EL (cell line): ENCODE measurements around the gene ARHGAP15.
"Not testable (repeated sequence)": the region's sequence is repeated elsewhere in the genome, so short reads cannot be mapped to it uniquely, and the experiment has no call there.

Experiments used
- DNase-seq: peaks from one replicate; pipeline ENCODE4 v3.0.0-alpha.2; 2016

Gene ARHGAP15

GRCh38 chr2:143128681-143129580 is at the start of gene ARHGAP15:
Gene ARHGAP15, plus strand, starts transcription at chr2:143129419.
- DNase-seq = no peak

- DNase-seq = no peak
These were observed 47.6 kb upstream of the ARHGAP15 start for GRCh38 chr2:143081616-143082015.

DNA sequence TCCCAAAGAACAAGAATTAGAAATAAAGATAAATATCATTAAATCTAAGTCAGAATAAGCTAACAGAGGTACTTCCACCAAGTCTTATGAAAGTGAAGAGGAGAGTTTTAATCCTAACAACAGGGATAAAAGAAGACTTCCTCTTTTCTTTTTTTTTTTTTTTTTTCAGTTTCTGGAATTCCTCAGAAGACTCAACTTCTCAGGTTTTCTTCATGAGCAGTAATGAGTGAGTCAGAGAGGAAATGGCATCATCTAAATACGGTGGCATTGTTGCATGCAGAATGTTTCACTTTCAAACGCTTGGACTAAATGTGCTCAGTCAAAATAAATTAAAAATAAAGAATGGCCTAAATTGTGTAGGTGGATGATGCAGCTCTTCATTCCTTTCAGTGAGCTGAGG is 45.6 kb upstream of the ARHGAP15 start:
- peak; percentile 74 for DNase-seq

DNA sequence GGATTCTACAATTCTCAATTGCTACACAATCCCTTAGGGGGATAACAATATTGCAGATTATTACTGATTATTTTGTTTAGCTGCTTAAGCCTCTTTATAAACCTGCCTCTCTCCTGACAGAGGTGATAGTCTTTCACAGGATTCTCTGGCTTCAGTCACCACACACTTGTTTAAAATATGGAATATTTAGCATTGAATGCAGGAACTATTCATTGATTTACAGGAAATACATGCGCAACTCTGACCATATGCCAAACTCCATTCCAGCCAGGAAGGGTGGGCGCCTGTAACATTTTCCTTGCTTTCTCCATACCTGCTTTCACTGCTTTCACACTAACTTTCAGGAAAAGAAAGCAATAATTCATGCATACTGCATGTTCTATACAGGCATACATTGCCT is 44.8 kb upstream of the ARHGAP15 start:
- DNase-seq = no peak

DNA sequence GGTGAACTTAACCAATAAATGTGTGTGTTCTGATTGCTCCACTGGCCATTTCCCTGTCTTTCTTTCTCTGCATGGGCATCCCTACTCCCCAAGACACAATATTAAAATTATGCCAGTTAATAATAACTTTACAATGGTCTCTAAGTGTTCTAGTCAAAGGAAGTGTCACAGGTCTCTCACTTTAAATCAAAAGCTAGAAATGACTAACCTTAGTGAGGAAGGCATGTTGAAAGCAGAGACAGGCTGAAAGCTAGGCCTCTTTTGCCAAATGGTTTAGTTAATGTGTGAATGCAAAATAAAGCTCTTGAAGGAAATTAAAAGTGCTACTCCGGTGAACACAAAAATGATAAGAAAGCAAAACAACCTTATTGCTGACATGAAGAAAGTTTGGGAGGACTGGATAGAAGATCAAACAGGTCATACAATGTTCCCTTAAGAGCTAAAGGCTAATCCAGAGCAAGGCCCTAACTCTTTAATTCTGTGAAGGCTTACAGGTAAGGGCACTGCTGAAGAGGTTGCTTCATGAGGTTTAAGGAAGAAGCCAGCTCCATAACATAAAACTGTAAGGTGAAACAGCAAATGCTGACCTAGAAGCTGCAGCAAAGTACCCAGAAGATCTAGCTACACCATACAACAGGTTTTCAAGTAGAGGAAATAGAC is 44.0 kb upstream of the ARHGAP15 start:
- no peak for DNase-seq

DNA sequence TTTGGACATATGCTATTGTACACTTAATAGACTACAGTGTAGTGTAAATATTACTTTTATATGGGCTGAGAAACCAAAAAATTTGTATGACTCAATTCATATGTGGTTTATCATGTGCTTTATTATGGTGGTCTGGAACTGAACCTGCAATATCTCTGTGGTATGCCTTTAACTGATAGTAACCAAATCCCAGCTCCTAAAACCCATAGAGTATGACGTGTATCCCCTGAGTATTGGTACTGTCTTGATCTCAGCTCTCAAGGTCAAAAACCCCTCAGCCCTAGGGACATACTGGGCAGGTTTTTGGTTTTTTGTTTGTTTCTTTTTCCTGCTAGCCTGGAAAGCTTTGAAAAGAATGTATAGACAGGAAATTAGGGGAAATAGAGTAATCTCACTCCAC is 42.2 kb upstream of the ARHGAP15 start:
- no peak for DNase-seq

- DNase-seq = no peak
These were observed 40.8 kb upstream of the ARHGAP15 start for GRCh38 chr2:143088388-143088787.

- DNase-seq = not testable (repeated sequence)
These were observed 39.7 kb upstream of the ARHGAP15 start for GRCh38 chr2:143089520-143089919.

DNA sequence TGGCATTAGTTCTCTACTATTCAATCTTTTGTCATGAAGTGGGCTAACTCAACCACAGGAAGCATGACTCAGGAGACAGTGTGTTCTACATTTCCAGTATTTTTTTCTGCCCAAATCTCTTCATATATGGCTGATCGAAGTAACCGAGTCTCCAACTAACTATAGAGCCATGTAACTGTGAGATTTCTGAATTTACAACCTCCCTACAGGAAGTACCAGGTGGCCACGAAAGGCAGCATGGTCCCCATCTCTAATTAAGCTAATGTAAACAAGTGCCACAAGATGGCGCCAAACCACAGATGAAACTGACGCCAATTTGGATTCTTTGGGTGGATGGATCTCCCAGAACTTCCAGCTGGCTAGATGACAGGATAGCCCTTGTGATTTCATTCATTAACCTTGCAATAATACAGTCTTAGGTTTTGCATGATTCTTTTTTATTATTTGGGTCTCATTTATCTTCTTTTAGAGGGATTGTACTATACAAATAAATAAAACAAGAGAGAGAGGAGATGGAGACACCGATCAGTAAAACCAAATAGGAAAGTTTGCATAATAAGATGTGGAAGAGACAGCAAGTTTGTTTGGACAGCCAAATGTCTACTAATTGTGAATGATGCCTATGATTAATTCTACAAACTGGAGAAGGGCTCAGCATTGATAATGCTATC is 18.3 kb upstream of the ARHGAP15 start:
- peak; percentile 62 for DNase-seq

DNA sequence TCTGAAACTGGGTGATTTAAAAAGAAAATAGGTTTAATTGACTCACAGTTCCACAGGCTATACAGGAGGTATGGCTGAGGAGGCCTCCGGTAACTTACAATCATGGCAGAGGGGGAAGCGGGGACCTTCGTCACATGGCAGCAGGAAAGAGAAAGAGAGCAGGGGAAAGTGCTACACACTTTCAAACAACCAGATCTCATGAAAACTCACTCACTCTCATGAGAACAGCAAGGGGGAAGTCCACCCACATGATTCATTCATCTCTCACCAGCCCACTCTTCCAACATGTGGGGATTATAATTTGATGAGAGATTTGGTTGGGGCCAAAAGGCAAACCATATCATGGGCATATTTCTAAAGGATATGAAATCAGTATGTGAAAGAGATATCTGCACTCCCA is 12.0 kb upstream of the ARHGAP15 start:
- DNase-seq = no peak

DNA sequence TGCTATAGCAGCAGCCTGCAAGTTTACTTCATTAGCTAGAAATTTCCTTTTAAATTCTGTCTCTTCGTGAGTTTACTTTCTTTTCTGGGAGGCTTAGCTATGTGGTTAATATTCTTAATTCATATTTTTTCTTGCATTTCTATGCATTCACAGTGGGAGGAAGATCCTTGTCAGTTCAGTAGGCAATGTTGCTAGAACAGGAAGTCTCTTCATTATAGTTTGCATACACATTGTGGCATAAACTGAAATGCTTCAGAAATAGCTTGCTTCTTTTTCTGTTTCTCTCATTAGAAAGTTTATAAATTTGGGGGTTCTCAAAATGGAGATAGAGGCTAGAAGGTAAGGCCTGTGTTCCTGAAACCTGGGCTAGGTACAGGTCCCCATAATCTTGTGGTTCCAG is 8.1 kb upstream of the ARHGAP15 start:
- DNase-seq = no peak

GRCh38 chr2:143121957-143122356 is 7.3 kb upstream of the ARHGAP15 start:
- DNase-seq = no peak

DNA sequence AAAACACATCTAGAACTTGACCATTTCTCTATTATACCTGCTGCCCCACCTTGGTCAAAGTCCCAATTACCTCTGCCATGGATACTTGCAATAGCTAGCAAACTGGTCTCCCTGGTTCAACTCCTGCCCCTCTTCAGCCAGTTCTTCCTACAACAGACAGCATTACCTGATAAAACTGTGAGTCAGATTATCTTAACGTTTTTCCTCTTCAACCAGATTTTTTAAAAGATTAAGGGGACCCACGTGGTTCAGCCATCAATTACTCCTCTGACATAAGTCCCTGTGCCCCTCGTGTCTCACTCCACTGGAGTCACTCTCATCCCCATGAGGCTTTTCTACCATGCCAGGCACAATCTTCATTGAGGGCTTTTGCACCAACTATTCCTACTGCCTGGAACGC is 5.3 kb upstream of the ARHGAP15 start:
- no peak for DNase-seq

DNA sequence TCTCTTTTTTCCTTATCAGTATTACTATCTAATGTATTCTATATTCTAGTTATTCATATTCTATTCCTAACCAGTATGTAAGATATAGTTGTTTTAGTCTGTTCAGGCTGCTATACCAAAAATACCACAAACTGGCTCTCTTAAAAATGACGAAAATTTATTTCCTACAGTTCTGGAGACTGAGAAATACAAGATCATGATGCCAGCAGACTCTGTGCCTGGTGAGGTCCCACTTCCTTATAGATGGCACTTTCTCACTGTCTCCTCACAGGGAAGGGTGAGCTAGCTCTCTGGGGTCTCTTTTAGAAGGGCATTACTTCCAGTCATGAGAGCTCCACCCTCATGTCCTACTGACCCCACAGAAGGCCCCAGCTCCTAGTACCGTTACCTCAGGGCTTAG is 4.8 kb upstream of the ARHGAP15 start:
- no peak for DNase-seq

DNA sequence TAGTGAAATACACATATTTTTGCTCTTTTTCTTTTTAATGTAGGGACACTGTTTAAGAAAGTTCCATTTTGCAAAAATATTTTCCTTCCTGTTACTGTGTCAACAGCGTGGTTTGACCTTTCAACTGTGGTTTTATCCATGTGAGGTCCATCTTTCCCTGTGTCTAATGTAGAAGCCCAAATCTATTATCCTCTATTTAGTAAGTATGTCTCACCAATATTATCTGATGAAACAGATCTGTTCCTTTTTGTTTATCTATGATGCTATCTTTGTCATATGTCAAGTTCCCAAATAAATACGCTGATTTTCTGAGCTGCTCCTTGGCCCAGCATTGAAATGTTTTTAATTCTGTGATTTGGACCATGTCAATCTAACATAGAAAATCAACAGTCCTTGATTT is 3.5 kb upstream of the ARHGAP15 start:
- no peak for DNase-seq

- no peak for DNase-seq
These were observed 3.1 kb downstream of the ARHGAP15 start for GRCh38 chr2:143132355-143132754.

DNA sequence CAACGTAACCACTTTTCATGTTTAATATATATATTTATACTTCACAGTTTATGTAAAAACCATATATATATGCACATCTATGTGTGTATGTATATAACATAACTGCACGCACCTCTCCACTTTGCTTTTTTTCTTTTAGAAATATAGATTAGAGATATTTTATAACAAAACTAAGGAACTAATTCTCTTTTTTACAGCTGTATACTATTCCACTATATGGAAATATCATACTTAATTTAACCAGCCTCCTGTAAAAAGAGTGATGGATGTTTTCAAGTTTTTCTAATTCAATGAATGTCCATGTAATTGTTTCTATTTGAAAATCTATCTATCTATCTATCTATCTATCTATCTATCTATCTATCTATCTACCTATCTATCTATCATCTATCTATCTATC is 4.6 kb downstream of the ARHGAP15 start:
- DNase-seq = no peak

- no peak for DNase-seq
These were observed 9.1 kb downstream of the ARHGAP15 start for GRCh38 chr2:143138292-143138691.

DNA sequence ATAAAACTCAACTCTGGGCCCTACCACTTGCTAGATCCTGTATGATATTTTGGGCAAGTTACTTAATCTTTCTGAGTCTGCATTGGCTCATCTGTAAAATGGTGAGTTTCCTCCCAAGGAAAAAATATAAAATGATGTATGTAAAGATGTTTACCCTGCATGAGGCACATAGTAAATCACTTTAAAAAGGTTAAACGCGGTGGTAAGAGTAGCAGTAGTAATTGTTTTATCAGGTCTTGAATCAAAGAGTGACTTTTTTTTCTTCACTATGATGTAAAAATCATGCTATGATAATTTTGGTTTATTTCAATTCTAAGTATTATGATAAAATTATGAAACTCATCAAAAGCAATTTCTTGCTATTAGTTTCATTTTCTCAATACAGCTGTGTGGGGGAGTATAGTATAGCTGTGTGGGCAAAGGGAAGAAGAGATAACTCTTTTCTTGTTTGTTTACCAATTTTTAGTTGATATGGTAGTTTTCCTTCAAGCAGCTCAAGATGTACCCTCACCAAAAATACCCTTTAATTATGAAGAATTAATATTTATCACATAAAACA is 10.7 kb downstream of the ARHGAP15 start:
- DNase-seq = no peak

- DNase-seq = no peak
These were observed 11.8 kb downstream of the ARHGAP15 start for GRCh38 chr2:143140864-143141661.

GRCh38 chr2:143142598-143142997 is 13.4 kb downstream of the ARHGAP15 start:
- DNase-seq = no peak

GRCh38 chr2:143144813-143145455 is 15.7 kb downstream of the ARHGAP15 start:
- no peak for DNase-seq
